Testis (tissue), 2 donors: ENCODE results near the gene FILIP1.

Source experiments
- CTCF ChIP-seq, 3 experiments: fragments of 450-650 bp in 2 of 3; fragments of 200-600 bp in 1 of 3; sonication (generic) in 1 of 3; IDR thresholded peaks; one replicate each; pipeline ENCODE4 v1.5.1; 2016 to 2019; ENCODE audit warnings: antibody characterized with exemption in 3 of 3, mild to moderate bottlenecking in 2 of 3, moderate library complexity in 1 of 3
- POLR2A ChIP-seq: fragments of 450-650 bp; IDR thresholded peaks from one replicate; pipeline ENCODE4 v1.6.1; 2017; ENCODE audit warnings: antibody characterized with exemption, mild to moderate bottlenecking, moderate library complexity

GRCh38 chr6:75479712-75480111 is 13.9 kb downstream of the FILIP1 start:
- TF ChIP-seq CTCF (IDR thresholded peaks at IDR 0.05) (no peak), POLR2A (no peak)
